A673 (cell line): ENCODE measurements around the gene ABCD1. TPM values are rescaled to one million over a fixed set of nuclear protein-coding genes. Genes with fewer than 3 reads are reported as not detected.

Experiments
- BruUV-seq: library from RNA; stranded (reverse); fragments of 400-500 nt; replicated peaks from 2 replicates; lab custom pipeline; 2021; lab: Mats Ljungman, UMichigan
- CTCF ChIA-PET: fragments of 300-600 bp; sonication (Branson Sonifier 250); formaldehyde crosslinking; loops from one replicate; lab custom pipeline; 2022; ENCODE audit warnings: antibody characterized with exemption; lab: Charles Lee
- POLR2A ChIA-PET: fragments of 300-600 bp; sonication (Branson Sonifier 250); formaldehyde crosslinking; loops from one replicate; lab custom pipeline; 2022; ENCODE audit warnings: antibody characterized with exemption; ENCODE audit not compliant: low non-redundant PET; lab: Charles Lee
- DNase-seq: peaks from one replicate; pipeline ENCODE4 v3.0.0-alpha.2; 2015; ENCODE audit warnings: low spot score
- H3K27ac ChIP-seq: fragments of 200-600 bp; sonication (generic); 2 replicates; pipeline ENCODE4 v1.5.1; 2016; ENCODE audit warnings: mixed run types, low read depth, mild to moderate bottlenecking, mixed read lengths, antibody characterized with exemption, low read length; ENCODE audit not compliant: poor library complexity, severe bottlenecking
- H3K27me3 ChIP-seq: fragments of 200-600 bp; sonication (generic); replicated peaks from 2 replicates; pipeline ENCODE4 v1.6.1; 2017; ENCODE audit warnings: mixed run types, low read depth, mild to moderate bottlenecking, mixed read lengths, antibody characterized with exemption, low read length; ENCODE audit not compliant: insufficient read depth, poor library complexity
- H3K36me3 ChIP-seq: fragments of 200-600 bp; sonication (generic); 2 replicates; pipeline ENCODE4 v1.6.1; 2016; ENCODE audit warnings: mixed run types, mild to moderate bottlenecking, mixed read lengths, antibody characterized with exemption, low read length; ENCODE audit not compliant: insufficient read depth, poor library complexity, severe bottlenecking
- H3K4me1 ChIP-seq: fragments of 200-600 bp; sonication (generic); 2 replicates; pipeline ENCODE4 v1.6.1; 2017; ENCODE audit warnings: mixed run types, mild to moderate bottlenecking, mixed read lengths, antibody characterized with exemption, low read length; ENCODE audit not compliant: insufficient read depth, poor library complexity, severe bottlenecking
- H3K4me3 ChIP-seq: fragments of 200-600 bp; sonication (generic); 2 replicates; pipeline ENCODE4 v1.5.1; 2016; ENCODE audit warnings: low read depth, mixed run types, mild to moderate bottlenecking, mixed read lengths, low read length; ENCODE audit not compliant: poor library complexity, severe bottlenecking
- H3K9me3 ChIP-seq: fragments of 200-600 bp; sonication (generic); 2 replicates; pipeline ENCODE4 v1.6.1; 2016; ENCODE audit warnings: mixed run types, low read depth, mild to moderate bottlenecking, mixed read lengths, antibody characterized with exemption, low read length; ENCODE audit not compliant: poor library complexity, severe bottlenecking
- CTCF ChIP-seq: fragments of 300-800, 200-600 bp; sonication (generic); conservative IDR thresholded peaks from 2 replicates; pipeline ENCODE4 v1.5.1; 2017; ENCODE audit warnings: low read depth, mild to moderate bottlenecking, antibody characterized with exemption, low read length, moderate library complexity, mixed read lengths
- EZH2 ChIP-seq: fragments of 200-600 bp; sonication (generic); IDR thresholded peaks from 2 replicates; pipeline ENCODE4 v1.6.1; 2017; ENCODE audit warnings: borderline replicate concordance, low read depth, mild to moderate bottlenecking, mixed read lengths, antibody characterized with exemption, low read length; ENCODE audit not compliant: poor library complexity, severe bottlenecking
- intact Hi-C: fragments of 100-400 bp; cut with micrococcal nuclease; formaldehyde crosslinking; loops from one replicate; pipeline ENCODE4 v1.10.0; 2022; ENCODE audit not compliant: unreplicated experiment
- total RNA-seq: library from RNA; stranded (reverse); gene quantifications from 2 replicates; pipeline ENCODE4 v1.2.3, GENCODE V29; 2021

Gene ABCD1
- total RNA-seq, 1 experiment from 2014 or later: 7.8 TPM

DNA sequence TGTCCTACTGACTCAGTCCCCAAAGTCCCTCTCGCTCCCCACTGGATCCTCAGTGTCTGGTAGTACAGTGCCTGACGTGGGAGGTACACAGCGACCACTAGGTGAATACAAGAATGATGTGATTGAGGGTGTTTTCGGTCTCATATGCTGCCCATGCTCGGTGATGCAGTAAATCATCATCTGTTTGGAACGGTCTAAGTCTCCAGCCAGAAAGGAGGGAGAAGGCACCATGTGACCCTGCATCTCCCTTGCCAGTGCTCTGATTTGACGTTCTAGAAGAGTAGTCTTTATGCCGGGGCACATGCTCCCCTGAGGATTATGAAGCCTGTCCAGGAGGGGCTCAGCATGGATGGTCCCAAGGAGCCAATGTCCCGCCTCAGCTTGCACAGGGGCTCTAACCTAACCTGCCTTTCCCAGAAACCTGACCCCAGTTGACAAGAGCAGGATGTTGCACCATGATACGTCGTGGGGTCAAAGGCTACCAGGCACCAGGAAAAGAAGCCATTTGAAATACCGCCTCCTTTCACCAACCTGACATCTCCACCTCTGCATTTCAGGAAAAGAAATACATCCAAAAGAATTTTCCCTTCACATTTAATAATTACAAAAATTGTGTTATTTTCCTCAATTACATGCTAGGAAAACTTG, 25.6 kb downstream of the ABCD1 start:
- no peaks in the 10 kb centered on the region for H3K27me3 ChIP-seq
- no peaks in the 10 kb centered on the region for H3K4me1 ChIP-seq
- intact Hi-C loops: no loop called here
- no peak overlapping the region for H3K4me3 ChIP-seq
- no peak for TF ChIP-seq CTCF
- TF ChIP-seq EZH2: no peak
- POLR2A ChIA-PET: no interaction called here
- CTCF ChIA-PET: no interaction called here
- DNase-seq: no peak
- BruUV-seq: no TSS peak
- no peaks in the 10 kb centered on the region for H3K36me3 ChIP-seq
- no peaks in the 10 kb centered on the region for H3K9me3 ChIP-seq
- no peak overlapping the region for H3K27ac ChIP-seq

GRCh38 chrX:153755136-153755535, 30.5 kb downstream of the ABCD1 start:
- no peaks in the 10 kb centered on the region for H3K4me1 ChIP-seq
- peaks cover 9% of the 10 kb centered on the region for H3K9me3 ChIP-seq
- H3K36me3 ChIP-seq: no peaks in the 10 kb centered on the region
- intact Hi-C loops: no loop called here
- H3K27ac ChIP-seq: no peak overlapping the region
- ChIA-PET POLR2A (no interaction called here), CTCF (no interaction called here)
- H3K27me3 ChIP-seq: no peaks in the 10 kb centered on the region
- DNase-seq: no peak
- BruUV-seq: no TSS peak
- no peak for TF ChIP-seq CTCF
- TF ChIP-seq EZH2: no peak
- no peak overlapping the region for H3K4me3 ChIP-seq

DNA sequence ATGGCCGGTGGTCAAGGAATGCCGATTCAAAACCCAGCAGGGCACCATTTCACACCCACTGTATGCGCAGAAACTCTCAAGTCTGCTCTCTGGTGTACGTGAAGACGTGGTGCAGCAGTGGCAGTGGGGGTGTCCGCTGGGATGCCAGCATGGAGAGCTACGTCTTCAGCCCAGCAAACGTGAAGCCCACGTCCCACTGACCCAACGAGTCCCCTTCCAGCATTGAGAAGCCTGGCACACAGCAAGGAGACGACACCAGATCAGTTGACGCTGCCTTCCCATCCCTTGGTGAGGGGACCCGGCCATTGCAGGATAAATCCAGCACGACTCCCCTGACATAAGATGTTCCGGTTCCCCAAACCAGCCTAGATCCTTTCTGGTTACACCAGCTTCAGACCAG, 37.2 kb downstream of the ABCD1 start:
- Histone ChIP-seq H3K4me3 (no peak overlapping the region), H3K36me3 (no peaks in the 10 kb centered on the region), H3K27me3 (no peaks in the 10 kb centered on the region), H3K27ac (no peak overlapping the region), H3K9me3 (no peaks in the 10 kb centered on the region), H3K4me1 (no peaks in the 10 kb centered on the region)
- no peak for TF ChIP-seq EZH2
- no peak for TF ChIP-seq CTCF
- CTCF ChIA-PET: no interaction called here
- POLR2A ChIA-PET: no interaction called here
- no TSS peak for BruUV-seq
- intact Hi-C loops: no loop called here
- DNase-seq: no peak
